Measurements from ENCODE around the gene PLXNA4. TPM values are rescaled to one million over a fixed set of nuclear protein-coding genes. Genes with fewer than 3 reads are reported as not detected.

The PLXNA4 gene
- total RNA-seq: 0.14 and 0.21 TPM in 2 replicates

GRCh38 chr7:132575982-132576720, at the start of gene PLXNA4:
Gene PLXNA4 (minus strand): TSS chr7:132576470. CDS start chr7:132508693, 67,777 bp downstream.
- H3K9me3 Mint-ChIP-seq: no peaks in the 10 kb centered on the region
- peak within 1 kb of the TSS; percentile 47 for H3K4me3 Mint-ChIP-seq (ENCODE audit: low read depth)
- no peaks in the 10 kb centered on the region for H3K36me3 Mint-ChIP-seq (ENCODE audit: low read depth)
- DNase-seq (ENCODE audit: low spot score): no peak
- intact Hi-C loops (cut with micrococcal nuclease): loop anchor here (10.0 kb wide), 1 partner anchor 631 kb away; no protein-coding TSS in a partner anchor
- H3K4me1 Mint-ChIP-seq (ENCODE audit: low read depth): peaks cover 14% of the 10 kb centered on the region
- H3K27me3 Mint-ChIP-seq (ENCODE audit: low read depth): peaks cover 77% of the 10 kb centered on the region
- no peak within 1 kb of the TSS for H3K27ac Mint-ChIP-seq

GRCh38 chr7:132625651-132626050, 49.4 kb upstream of the PLXNA4 start:
- H3K27me3 Mint-ChIP-seq (ENCODE audit: low read depth): peaks cover 11% of the 10 kb centered on the region
- intact Hi-C loops (cut with micrococcal nuclease): no loop called here
- no peak overlapping the region for H3K4me3 Mint-ChIP-seq (ENCODE audit: low read depth)
- no peaks in the 10 kb centered on the region for H3K36me3 Mint-ChIP-seq (ENCODE audit: low read depth)
- DNase-seq (ENCODE audit: low spot score): no peak
- no peaks in the 10 kb centered on the region for H3K9me3 Mint-ChIP-seq
- no peaks in the 10 kb centered on the region for H3K4me1 Mint-ChIP-seq (ENCODE audit: low read depth)
- H3K27ac Mint-ChIP-seq: no peak overlapping the region

- no peak overlapping the region for H3K4me3 Mint-ChIP-seq (ENCODE audit: low read depth)
- H3K27ac Mint-ChIP-seq: no peak overlapping the region
- DNase-seq (ENCODE audit: low spot score): no peak
- no peaks in the 10 kb centered on the region for H3K4me1 Mint-ChIP-seq (ENCODE audit: low read depth)
- H3K36me3 Mint-ChIP-seq (ENCODE audit: low read depth): no peaks in the 10 kb centered on the region
- intact Hi-C loops (cut with micrococcal nuclease): no loop called here
- H3K9me3 Mint-ChIP-seq: no peaks in the 10 kb centered on the region
- peaks cover 2% of the 10 kb centered on the region for H3K27me3 Mint-ChIP-seq (ENCODE audit: low read depth)
Measured at GRCh38 chr7:132622081-132622480, 45.8 kb upstream of the PLXNA4 start.

GRCh38 chr7:132619967-132620366, 43.7 kb upstream of the PLXNA4 start:
- no peak for DNase-seq (ENCODE audit: low spot score)
- Mint-ChIP-seq H3K27me3 (ENCODE audit: low read depth) (peaks cover 10% of the 10 kb centered on the region), H3K36me3 (ENCODE audit: low read depth) (no peaks in the 10 kb centered on the region), H3K9me3 (no peaks in the 10 kb centered on the region), H3K27ac (no peak overlapping the region), H3K4me1 (ENCODE audit: low read depth) (no peaks in the 10 kb centered on the region), H3K4me3 (ENCODE audit: low read depth) (no peak overlapping the region)
- intact Hi-C loops (cut with micrococcal nuclease): no loop called here

GRCh38 chr7:132618956-132619305, 42.7 kb upstream of the PLXNA4 start:
- DNase-seq (ENCODE audit: low spot score): no peak
- Mint-ChIP-seq H3K27me3 (ENCODE audit: low read depth) (peaks cover 17% of the 10 kb centered on the region), H3K36me3 (ENCODE audit: low read depth) (no peaks in the 10 kb centered on the region), H3K4me1 (ENCODE audit: low read depth) (peaks cover 5% of the 10 kb centered on the region), H3K4me3 (ENCODE audit: low read depth) (no peak overlapping the region), H3K9me3 (no peaks in the 10 kb centered on the region), H3K27ac (no peak overlapping the region)
- intact Hi-C loops (cut with micrococcal nuclease): no loop called here

GRCh38 chr7:132618271-132618955, 42.1 kb upstream of the PLXNA4 start:
- DNase-seq (ENCODE audit: low spot score): no peak
- no peaks in the 10 kb centered on the region for H3K9me3 Mint-ChIP-seq
- peaks cover 20% of the 10 kb centered on the region for H3K27me3 Mint-ChIP-seq (ENCODE audit: low read depth)
- intact Hi-C loops (cut with micrococcal nuclease): no loop called here
- no peaks in the 10 kb centered on the region for H3K36me3 Mint-ChIP-seq (ENCODE audit: low read depth)
- H3K4me3 Mint-ChIP-seq (ENCODE audit: low read depth): no peak overlapping the region
- peaks cover 5% of the 10 kb centered on the region for H3K4me1 Mint-ChIP-seq (ENCODE audit: low read depth)
- no peak overlapping the region for H3K27ac Mint-ChIP-seq

GRCh38 chr7:132614428-132615318, 38.4 kb upstream of the PLXNA4 start:
- H3K9me3 Mint-ChIP-seq: no peaks in the 10 kb centered on the region
- H3K4me3 Mint-ChIP-seq (ENCODE audit: low read depth): no peak overlapping the region
- H3K36me3 Mint-ChIP-seq (ENCODE audit: low read depth): no peaks in the 10 kb centered on the region
- intact Hi-C loops (cut with micrococcal nuclease): no loop called here
- H3K4me1 Mint-ChIP-seq (ENCODE audit: low read depth): peaks cover 5% of the 10 kb centered on the region
- H3K27me3 Mint-ChIP-seq (ENCODE audit: low read depth): peaks cover 24% of the 10 kb centered on the region
- no peak overlapping the region for H3K27ac Mint-ChIP-seq
- DNase-seq (ENCODE audit: low spot score): no peak

- no peak overlapping the region for H3K27ac Mint-ChIP-seq
- intact Hi-C loops (cut with micrococcal nuclease): no loop called here
- peaks cover 5% of the 10 kb centered on the region for H3K4me1 Mint-ChIP-seq (ENCODE audit: low read depth)
- no peak overlapping the region for H3K4me3 Mint-ChIP-seq (ENCODE audit: low read depth)
- peaks cover 24% of the 10 kb centered on the region for H3K27me3 Mint-ChIP-seq (ENCODE audit: low read depth)
- no peak for DNase-seq (ENCODE audit: low spot score)
- H3K9me3 Mint-ChIP-seq: no peaks in the 10 kb centered on the region
- no peaks in the 10 kb centered on the region for H3K36me3 Mint-ChIP-seq (ENCODE audit: low read depth)
Measured at GRCh38 chr7:132613737-132614136, 37.5 kb upstream of the PLXNA4 start.

- no peaks in the 10 kb centered on the region for H3K36me3 Mint-ChIP-seq (ENCODE audit: low read depth)
- no peak for DNase-seq (ENCODE audit: low spot score)
- no peak overlapping the region for H3K27ac Mint-ChIP-seq
- H3K4me3 Mint-ChIP-seq (ENCODE audit: low read depth): no peak overlapping the region
- intact Hi-C loops (cut with micrococcal nuclease): no loop called here
- H3K9me3 Mint-ChIP-seq: no peaks in the 10 kb centered on the region
- peaks cover 19% of the 10 kb centered on the region for H3K27me3 Mint-ChIP-seq (ENCODE audit: low read depth)
- H3K4me1 Mint-ChIP-seq (ENCODE audit: low read depth): peaks cover 5% of the 10 kb centered on the region
Measured at GRCh38 chr7:132610995-132611394, 34.7 kb upstream of the PLXNA4 start.

GRCh38 chr7:132609906-132610520, 33.7 kb upstream of the PLXNA4 start:
- Mint-ChIP-seq H3K27me3 (ENCODE audit: low read depth) (peaks cover 15% of the 10 kb centered on the region), H3K36me3 (ENCODE audit: low read depth) (no peaks in the 10 kb centered on the region), H3K4me1 (ENCODE audit: low read depth) (peaks cover 5% of the 10 kb centered on the region), H3K4me3 (ENCODE audit: low read depth) (no peak overlapping the region), H3K9me3 (no peaks in the 10 kb centered on the region), H3K27ac (no peak overlapping the region)
- intact Hi-C loops (cut with micrococcal nuclease): no loop called here
- no peak for DNase-seq (ENCODE audit: low spot score)

- Mint-ChIP-seq H3K4me1 (ENCODE audit: low read depth) (peaks cover 1% of the 10 kb centered on the region), H3K9me3 (no peaks in the 10 kb centered on the region), H3K27ac (no peak overlapping the region), H3K27me3 (ENCODE audit: low read depth) (peaks cover 10% of the 10 kb centered on the region), H3K36me3 (ENCODE audit: low read depth) (no peaks in the 10 kb centered on the region), H3K4me3 (ENCODE audit: low read depth) (no peak overlapping the region)
- intact Hi-C loops (cut with micrococcal nuclease): no loop called here
- DNase-seq (ENCODE audit: low spot score): no peak
Measured at GRCh38 chr7:132609222-132609621, 33.0 kb upstream of the PLXNA4 start.

- intact Hi-C loops (cut with micrococcal nuclease): no loop called here
Measured at GRCh38 chr7:132608523-132608922, 32.3 kb upstream of the PLXNA4 start.

More at GRCh38 chr7:132608523-132608922, 32.3 kb upstream of the PLXNA4 start:
- peaks cover 6% of the 10 kb centered on the region for H3K27me3 Mint-ChIP-seq (ENCODE audit: low read depth)
- H3K27ac Mint-ChIP-seq: no peak overlapping the region
- no peaks in the 10 kb centered on the region for H3K9me3 Mint-ChIP-seq
- no peak for DNase-seq (ENCODE audit: low spot score)
- H3K36me3 Mint-ChIP-seq (ENCODE audit: low read depth): no peaks in the 10 kb centered on the region
- H3K4me1 Mint-ChIP-seq (ENCODE audit: low read depth): no peaks in the 10 kb centered on the region
- H3K4me3 Mint-ChIP-seq (ENCODE audit: low read depth): no peak overlapping the region

All from activated T-helper 2 cell treated with anti-CD3 and anti-CD28 coated beads, Interferon-gamma antibody, Interleukin-2, Interleukin-4, amounts not matched to agents 10 μg/mL and 5 μg/mL and 100 μg/mL, durations not matched to agents 14 hours and 24 hours and 36 hours (primary cell).